Hypothalamus (tissue), 51 donors: ENCODE results near the gene NT5DC3.
A peak's percentile ranks its signal among the peaks of the same experiment; 100 is the strongest.

Experiments
- DNase-seq, 51 donors: peaks; one replicate each; lab custom pipeline; 2025; lab: John Stamatoyannopoulos, UW

NT5DC3 gene

DNA sequence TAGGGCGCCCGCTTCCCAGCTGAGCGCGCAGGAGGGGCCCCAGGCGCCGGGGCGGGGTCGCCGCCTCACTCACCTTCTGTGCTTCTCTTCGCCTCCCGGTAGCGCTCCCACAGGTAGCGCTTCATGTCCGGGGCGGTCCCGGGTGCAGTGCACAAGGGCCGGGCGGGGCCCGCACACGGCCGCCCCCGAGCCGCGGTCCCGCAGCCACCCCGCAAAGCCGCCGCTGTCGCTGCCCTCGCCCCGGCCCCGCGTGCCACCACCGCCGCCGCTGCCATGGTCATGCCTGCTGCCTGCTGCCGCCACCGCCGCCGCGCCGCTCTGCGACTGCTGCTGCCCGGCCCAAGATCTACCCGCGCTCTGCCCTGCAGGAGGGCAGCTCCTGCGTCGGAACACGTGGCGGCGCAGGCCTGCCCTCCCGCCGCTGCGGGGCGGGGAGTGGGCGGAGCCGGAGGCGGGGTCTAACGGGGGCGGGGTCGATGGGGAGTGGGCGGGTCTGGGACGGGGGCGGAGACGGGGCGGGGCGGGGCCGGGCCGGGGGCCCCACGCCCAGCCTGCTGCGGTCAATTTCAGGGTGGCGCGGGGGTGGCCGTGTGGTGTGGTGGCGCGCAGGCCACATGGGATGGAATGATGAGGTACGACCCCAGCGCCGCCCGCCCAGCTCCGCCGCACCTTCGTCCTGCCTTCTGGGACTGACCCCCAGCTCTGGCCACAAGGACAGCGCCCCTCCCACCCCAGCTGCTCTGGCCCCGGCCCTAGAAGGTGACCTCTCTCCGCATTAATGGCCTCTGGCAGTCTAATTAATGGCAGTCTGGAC is at the start of gene NT5DC3:
Gene NT5DC3, minus strand, starts transcription at position 359 of the 814 bp plus-strand sequence. Its CDS starts 78 bp downstream, at position 281.
- DNase-seq, result peak in 49 of 51 donors; percentile 13 to 88 (median 71)

DNA sequence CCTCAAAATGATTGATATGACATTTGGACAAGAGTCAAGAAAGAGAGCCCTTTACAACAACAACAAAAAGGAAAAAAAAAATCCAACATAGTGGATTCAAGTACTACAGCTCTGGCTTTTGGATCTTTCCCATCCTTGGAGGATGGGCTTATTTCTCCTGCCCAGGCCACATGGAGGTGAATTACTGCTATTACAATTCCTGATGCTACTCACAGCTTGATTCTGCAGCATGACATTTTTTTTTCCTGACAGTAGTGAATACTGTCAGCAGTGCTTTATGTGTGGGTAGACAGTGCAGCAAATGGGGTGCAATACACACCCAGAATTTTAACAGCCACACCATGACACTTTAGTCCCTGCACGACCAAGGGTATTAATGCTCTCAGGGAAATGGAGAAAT is 46.7 kb upstream of the NT5DC3 start:
- peak in 1 of 51 donors; percentile 21 for DNase-seq

DNA sequence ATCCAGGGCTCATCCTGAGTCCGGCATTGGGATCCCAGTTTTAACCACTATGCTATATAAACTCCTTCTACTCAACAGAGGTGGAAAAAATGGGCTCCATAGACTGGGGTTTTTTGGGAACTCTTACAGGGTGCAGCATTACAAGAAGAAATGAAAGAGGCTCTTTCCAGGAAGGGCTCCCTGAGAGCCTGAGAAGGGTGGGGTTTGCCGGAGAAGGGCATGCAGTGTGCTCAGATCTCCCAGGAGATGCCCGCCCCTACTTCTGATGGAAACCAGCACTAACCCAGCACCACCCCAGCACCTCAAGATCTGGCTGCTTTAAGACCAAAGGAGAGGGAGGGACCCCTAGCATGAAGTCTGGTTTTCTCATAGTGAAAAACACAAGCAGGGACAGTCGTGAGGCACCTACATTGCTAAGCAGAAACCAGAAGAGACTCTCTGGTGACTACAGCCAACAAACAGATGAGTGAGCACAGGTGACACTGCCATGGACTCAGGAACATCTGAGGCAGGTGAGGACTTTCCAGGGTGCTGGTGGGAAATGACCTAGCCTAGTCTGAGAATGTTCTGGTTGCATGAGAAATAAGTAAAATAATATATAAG is 45.3 kb upstream of the NT5DC3 start:
- DNase-seq, result no peak

DNA sequence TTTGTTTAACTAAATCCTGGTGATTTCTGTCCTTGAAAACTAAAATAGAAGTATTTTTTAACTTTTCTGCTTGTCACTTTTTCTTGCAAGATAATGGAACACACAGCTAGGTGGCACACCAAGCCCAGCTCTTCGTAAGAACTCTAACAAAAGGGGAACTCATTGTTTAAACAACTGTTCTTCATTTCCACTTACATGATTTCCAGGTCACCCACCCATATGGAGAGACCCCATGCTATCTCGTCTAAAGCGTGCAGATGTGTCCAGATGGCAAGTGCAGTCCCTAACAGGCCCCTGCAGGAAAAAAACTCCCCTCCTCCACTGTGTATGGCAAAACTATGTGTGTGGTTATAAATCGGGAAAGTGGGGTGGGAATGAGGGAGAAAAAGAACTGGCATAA is 43.3 kb upstream of the NT5DC3 start:
- peak in 4 of 51 donors; percentile 0 to 6 (median 2) for DNase-seq

DNA sequence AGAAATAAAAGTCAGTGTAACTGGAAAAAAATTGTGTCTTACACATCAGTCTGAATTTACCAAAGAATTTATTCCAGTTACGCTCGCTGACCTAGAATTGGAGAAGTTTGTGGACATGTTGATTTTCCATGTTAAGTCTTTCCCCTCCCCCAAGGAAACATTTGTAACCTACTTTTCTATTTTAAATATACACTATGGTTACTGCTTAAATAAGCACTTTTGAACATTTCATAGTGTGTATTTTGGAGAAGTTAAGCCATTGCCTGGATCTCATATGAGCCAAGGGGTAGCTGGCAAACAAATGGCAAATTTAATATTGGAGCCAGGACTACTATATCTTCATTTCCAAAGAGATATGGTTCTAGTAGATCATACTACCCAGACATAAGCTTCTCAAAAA is 42.9 kb upstream of the NT5DC3 start:
- no peak for DNase-seq

DNA sequence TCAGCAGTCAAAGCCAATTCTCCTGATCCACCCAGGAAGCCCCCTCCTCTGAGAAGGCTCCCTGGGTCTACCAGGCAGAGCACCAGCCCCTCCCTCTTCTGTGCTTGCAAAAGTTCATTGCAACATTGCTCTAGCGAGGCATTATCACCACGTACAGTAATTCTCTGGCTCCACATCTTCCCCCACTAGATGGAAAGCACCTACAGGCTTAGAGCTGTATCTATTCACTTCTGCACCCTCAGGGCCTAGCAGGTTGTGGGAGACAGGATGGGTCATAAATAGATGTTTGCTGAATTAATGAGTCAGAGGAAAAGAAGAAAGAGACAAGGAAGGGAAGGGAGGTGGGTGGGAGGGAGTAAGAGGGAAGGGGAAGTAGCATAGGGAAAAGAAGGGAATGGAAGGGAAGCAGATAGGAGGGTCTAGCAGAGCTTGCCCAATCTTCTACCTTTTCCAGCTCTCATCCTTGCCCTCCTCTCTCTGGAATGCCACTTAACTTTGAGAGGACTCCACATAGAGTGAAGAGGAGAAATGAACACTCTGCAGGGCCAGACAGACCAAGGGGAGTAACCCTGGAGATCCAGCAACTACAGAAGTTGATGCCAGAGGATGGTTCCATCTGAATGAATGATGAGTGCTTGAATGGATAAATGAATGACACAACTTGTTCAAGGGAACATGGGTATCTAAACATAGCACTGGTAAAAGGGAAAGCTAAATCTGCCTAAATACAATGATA is 42.0 kb upstream of the NT5DC3 start:
- DNase-seq, result no peak

DNA sequence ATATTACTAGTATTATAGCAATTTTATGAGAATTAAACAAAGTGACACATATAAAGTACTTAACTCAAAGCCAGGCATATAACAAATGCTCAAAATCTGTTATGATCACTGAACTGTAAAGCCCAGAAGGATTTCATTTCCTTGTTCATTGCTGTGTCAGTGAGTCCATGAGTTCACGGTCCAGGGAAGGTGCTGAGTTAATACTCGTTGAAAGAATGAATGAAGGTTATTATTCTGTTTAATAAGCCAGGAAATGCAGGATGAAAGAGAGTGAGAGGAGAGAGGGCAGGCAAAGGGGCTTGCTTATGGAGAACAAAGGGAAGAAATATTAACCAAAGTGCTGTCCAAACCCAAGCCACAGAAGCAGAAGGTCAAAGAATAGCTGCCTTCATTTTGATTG is 40.2 kb upstream of the NT5DC3 start:
- no peak for DNase-seq

DNA sequence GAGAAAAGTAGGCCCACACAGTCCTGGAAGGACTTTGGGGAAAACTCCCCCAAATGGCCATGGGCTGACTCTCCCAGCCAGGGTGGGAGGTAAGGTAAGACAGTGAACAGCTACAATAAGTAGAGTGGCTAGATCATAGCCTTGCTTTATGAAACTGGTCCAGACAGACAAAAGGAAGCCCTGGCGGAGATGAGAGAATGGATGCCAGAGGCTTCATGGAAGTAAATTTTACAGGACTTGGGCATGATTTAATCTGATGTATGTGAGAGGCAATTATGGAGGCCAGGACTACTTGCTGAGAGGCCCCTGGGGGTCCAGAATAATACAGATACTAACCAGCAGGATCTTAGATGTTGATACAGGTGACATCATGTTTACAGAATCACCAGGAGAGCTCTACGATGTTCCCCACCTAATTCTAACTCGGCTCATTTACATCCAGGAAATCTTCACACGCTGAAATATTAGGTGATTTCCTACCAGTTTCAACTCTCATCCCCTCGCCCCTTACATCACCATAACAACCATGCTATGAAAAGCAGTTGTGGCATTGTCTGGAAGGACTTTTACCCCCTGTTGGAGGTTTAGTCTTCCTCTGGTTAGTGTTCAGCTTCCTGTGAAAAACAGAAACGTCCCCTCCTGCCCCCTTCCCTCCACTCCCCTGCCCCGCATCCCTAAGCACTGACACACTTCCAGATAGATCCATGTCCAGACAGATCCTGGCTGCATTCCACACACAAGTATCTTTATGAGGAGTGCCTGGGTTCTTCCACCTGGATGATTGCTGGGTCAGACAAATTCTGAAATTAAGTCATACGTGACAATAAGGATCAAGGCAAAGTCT is 39.5 kb upstream of the NT5DC3 start:
- DNase-seq, result no peak

DNA sequence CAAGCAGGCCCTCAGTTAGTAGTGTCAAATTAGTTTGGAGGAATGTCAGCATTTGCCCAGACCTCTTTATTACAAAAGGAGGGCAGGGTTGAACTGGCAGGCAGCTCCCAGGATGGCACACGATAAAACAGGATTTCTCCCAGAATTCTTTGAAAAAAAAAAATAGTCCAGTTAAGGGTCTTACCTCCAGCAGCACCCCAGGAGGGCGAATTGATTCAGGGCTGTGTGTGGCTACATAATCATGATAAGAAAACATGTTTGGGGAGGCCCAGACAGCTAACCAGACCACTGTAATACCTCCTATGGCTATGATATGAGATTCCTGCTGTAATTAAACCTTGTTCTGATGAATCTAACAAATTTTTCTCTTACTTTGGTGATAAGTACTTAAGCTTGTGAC is 38.8 kb upstream of the NT5DC3 start:
- DNase-seq, result no peak

DNA sequence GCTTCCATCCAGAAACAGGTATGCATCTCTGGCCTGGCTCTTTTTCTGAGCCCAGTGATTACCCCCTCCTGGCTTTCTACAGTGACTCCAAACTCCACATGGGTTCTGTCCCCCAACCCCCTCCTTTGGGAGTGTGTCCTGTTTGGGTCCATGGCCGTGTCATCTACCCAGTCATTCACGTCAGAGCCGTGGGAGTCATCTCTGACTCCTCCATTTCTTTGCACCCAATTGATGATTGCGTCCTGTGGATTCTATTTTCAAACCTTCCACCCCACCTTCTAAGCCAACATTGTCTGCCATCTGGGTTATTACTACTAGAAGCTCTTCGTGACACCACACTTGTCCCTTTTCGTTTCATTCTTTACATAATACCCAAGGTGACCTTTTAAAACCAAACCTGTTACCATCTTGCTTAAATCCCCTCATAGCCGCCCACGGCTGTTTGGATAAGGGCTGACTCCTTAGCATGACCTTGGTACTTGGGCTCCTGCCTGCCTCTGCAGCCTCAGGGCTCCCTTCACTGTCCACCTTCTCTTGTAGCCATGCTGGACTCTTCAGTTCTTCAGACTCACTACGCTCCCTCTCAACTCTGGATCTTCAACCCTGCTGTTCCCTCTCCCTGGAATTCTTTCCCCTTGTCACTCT is 38.1 kb upstream of the NT5DC3 start:
- no peak for DNase-seq

DNA sequence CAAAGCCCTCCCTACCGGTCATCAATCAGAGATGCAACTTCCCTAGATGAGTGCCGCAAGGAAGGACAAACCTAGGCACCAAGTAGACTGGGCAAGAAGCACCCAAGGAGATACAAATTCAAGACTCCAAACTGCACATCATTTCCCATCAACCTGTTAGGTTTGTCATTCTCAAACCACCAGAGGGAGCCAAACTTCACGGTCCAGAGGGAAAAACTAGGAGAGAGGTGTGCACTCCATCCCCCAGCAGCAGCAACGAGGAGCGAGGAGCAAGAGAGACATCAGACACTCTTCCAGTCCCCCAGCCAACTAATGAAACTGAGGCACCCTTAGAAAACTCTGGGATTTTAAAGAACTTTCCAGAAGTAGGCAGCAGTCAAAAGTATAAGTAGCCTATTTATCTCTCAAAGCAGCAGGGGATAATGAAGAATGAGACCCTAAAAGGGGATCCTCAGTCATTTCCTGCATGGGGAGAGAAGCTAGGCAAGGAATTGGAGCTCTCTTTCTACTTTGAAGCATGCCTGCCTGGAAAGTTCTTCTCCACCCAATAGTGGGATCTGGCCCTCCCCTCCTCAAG is 37.0 kb upstream of the NT5DC3 start:
- peak in 14 of 51 donors; percentile 0 to 38 (median 7) for DNase-seq

DNA sequence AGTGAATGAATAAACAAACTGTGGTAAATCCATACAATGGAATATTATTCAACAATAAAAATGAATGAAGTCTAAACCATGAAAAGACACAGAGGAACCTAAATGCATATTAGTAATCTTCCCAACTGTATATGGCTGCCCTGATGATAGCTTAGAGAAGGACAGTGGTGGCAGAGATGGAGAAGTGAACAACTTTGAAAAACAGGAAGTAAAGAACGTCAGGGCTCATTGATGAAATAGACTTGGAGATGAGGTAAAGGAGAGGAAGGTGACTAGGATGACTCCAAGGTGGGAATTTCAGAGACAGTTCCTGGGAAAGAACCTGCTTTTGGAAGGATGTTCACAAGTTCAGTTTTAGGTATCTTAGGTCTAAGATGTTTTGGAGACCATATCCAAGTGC is 36.3 kb upstream of the NT5DC3 start:
- no peak for DNase-seq

DNA sequence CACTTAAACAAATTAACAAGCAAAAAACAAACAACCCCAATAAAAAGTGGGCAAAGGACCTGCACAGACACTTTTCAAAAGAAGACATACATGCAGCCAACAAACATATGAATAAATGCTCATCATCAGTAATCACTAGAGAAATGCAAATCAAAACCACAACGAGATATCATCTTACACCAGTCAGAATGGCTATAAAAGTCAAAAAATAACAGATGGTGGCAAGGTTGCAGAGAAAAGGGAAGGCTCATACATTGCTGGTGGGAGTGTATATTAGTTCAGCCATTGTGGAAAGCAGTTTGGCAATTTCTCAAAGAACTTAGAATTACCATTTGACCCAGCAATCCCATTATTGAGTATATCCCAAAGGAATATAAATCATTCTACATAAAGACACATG is 34.6 kb upstream of the NT5DC3 start:
- no peak for DNase-seq

DNA sequence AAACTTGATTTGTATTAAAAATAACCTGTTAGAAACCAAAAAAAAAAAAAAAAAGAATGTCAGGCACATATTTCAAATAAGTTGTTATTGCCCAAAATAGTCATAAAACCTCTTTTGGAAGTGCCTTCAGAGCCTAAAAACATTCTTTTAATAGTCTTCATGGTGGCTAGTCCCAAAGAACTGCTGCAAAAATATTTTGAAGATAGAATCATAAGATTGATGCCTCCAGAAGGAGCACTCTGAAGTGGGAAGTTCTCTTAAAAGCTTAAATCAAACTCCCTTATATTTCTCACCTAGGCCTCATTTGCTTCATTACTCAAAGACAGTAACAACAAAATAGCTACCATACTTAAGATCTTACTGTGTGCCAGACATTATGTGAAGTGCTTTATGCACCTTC is 27.2 kb upstream of the NT5DC3 start:
- DNase-seq, result no peak

DNA sequence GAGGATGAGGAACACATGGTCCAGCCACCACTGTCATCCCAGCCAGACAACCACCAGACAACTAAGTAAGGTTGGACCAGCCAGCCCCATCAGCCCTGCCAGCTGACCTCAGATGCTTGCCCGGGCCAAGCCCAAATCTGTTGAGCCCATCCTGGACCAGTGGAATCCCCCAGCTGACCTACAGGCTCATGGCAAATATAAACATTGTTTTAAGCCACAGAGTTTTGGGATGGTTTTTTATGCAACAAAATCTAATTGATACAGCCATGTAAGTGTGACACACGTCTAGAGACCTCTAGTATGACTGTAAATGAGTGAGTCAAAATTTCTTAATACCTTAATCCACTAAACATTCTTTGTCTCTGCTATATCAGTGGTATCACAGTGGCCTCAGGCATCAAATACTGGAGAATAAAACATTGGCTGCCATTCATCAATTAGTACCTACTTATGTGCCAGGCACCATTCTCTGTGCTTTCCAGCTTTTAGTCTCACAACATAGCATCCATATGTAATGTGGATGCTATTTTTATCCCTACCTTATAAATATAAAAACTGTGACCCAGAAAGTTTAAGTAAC is 24.2 kb upstream of the NT5DC3 start:
- no peak for DNase-seq

DNA sequence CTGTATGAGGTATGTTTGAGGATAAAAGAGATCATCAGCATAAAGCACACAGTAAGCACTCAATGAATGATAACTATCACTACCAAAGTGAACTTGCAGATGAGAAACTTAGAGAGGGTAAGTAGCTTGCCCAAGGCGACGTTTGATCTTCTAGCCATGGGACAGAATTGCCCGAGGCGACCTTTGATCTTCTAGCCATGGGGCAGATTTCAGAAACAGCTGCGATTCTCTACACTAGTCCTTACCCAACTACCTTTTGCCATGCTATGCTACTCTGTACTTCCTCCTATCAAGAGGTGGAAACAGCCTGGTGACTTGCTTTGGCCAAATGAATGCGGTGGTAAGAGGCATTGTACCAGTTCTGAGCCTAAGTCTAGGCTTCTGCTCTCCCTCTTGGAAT is 23.7 kb upstream of the NT5DC3 start:
- no peak for DNase-seq

DNA sequence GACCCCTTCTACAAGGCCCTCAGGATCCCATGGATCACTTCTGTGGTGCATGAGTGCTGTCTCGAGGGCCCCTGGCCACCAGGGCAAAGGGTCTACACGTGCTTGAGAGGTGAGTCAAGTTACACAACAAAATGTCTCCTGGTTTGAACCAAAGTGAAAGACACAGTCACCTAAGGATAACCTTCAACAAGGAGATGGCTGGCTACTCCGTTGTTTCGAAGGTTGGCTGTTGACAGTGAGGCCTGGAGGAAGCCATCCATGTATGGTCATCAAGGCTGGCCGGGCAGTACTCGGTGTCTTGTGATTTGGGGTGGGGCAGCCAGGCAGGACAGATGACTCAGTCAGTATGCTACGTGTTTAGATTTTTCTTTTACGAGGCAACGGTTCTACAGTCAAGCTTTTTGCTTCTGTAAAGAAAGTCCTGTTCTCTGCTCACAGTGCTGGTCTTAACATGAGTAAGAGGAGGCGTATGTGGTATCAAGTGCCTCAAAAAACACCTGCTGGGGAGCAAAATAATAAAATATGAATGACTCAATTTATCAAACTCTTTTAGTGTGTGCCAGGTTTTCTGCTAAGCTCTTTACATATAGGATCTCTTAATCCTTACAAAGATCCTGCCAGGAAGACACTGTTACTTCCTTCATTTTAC is 18.0 kb upstream of the NT5DC3 start:
- no peak for DNase-seq

DNA sequence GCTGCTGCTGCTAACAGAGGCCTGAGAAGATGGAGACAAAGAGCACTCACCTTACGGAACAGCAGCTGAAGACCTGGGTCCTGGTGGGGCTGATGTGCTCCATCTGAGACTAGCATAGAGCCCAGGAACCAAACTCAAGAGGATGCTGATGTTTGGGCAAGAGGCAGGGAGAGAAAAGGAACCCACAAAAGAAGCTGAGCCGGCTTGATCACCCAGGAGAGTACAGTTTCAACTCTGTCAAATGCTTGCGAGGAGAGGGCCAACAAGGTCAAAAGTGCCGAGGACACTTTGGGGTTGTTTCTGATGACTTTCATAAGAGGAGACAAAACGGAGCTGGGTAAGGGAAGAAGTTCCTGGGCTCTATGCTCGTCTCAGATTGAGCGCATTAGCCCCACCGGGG is 17.3 kb upstream of the NT5DC3 start:
- DNase-seq, result no peak

DNA sequence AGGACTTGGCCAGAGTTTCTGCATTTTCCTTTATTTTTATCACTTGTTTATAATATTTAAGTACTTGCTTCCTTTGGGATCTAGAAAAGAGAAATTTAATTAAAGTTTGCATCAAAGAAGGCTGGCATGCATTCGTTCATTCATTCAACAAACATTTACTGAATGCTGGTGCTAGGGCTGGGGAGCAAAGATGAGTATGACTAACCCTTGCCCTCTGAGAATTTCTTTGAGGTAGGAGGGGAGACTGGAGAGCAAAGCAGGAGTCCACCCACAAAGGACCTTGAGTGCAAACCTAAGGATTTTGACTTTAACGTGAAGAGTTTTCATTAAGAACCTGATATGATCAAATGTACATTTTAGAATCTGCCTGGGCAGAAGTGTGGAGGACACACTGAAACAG is 16.1 kb upstream of the NT5DC3 start:
- DNase-seq, result no peak
